Measurements from ENCODE around the gene POMP.
"Not testable (repeated sequence)": the region's sequence is repeated elsewhere in the genome, so short reads cannot be mapped to it uniquely, and the experiment has no call there.

The POMP gene

GRCh38 chr13:28636677-28637317 lies 22.1 kb upstream of the POMP start:
- in situ Hi-C loops (cut with HindIII; ENCODE audit: low sequenced_read_pairs) = loop anchor here (5.0 kb wide), 2 partner anchors 39 to 314 kb away; no protein-coding TSS in a partner anchor

GRCh38 chr13:28637714-28638355 lies 21.1 kb upstream of the POMP start:
- in situ Hi-C loops (cut with HindIII; ENCODE audit: low sequenced_read_pairs) = loop anchor here (5.0 kb wide), 2 partner anchors 41 to 316 kb away; no protein-coding TSS in a partner anchor

GRCh38 chr13:28638756-28639155 lies 20.2 kb upstream of the POMP start:
- in situ Hi-C loops (cut with HindIII; ENCODE audit: low sequenced_read_pairs) = loop anchor here (5.0 kb wide), 2 partner anchors 41 to 316 kb away; no protein-coding TSS in a partner anchor

GRCh38 chr13:28640861-28641599 lies 17.9 kb upstream of the POMP start:
- in situ Hi-C loops (cut with HindIII; ENCODE audit: low sequenced_read_pairs) = no loop called here

- in situ Hi-C loops (cut with HindIII; ENCODE audit: low sequenced_read_pairs) = no loop called here
Measured at GRCh38 chr13:28641600-28641926, 17.4 kb upstream of the POMP start.

GRCh38 chr13:28650284-28650683 lies 8.6 kb upstream of the POMP start:
- in situ Hi-C loops (cut with HindIII; ENCODE audit: low sequenced_read_pairs) = no loop called here

- in situ Hi-C loops (cut with HindIII; ENCODE audit: low sequenced_read_pairs) = no loop called here
Measured at GRCh38 chr13:28651810-28652401, 7.0 kb upstream of the POMP start.

GRCh38 chr13:28653111-28653510 lies 5.8 kb upstream of the POMP start:
- in situ Hi-C loops (cut with HindIII; ENCODE audit: low sequenced_read_pairs) = no loop called here

- in situ Hi-C loops (cut with HindIII; ENCODE audit: low sequenced_read_pairs) = no loop called here
Measured at GRCh38 chr13:28654276-28654675, 4.7 kb upstream of the POMP start.

GRCh38 chr13:28655561-28655960 lies 3.4 kb upstream of the POMP start:
- in situ Hi-C loops (cut with HindIII; ENCODE audit: low sequenced_read_pairs) = no loop called here

- in situ Hi-C loops (cut with HindIII; ENCODE audit: low sequenced_read_pairs) = no loop called here
Measured at GRCh38 chr13:28657784-28658538, 969 bp upstream of the POMP start.

- in situ Hi-C loops (cut with HindIII; ENCODE audit: low sequenced_read_pairs) = no loop called here
Measured at GRCh38 chr13:28658539-28658795, 463 bp upstream of the POMP start.

GRCh38 chr13:28659621-28659970 lies 666 bp downstream of the POMP start:
- in situ Hi-C loops (cut with HindIII; ENCODE audit: low sequenced_read_pairs) = no loop called here

- in situ Hi-C loops (cut with HindIII; ENCODE audit: low sequenced_read_pairs) = no loop called here
Measured at GRCh38 chr13:28666897-28667488, 8.1 kb downstream of the POMP start.

- in situ Hi-C loops (cut with HindIII; ENCODE audit: low sequenced_read_pairs) = no loop called here
Measured at GRCh38 chr13:28671126-28671792, 12.3 kb downstream of the POMP start.

GRCh38 chr13:28678809-28679208 lies 19.9 kb downstream of the POMP start:
- in situ Hi-C loops (cut with HindIII; ENCODE audit: low sequenced_read_pairs) = no loop called here

- in situ Hi-C loops (cut with HindIII; ENCODE audit: low sequenced_read_pairs) = no loop called here
Measured at GRCh38 chr13:28679628-28680027, 20.7 kb downstream of the POMP start.

GRCh38 chr13:28680541-28680940 lies 21.6 kb downstream of the POMP start:
- in situ Hi-C loops (cut with HindIII; ENCODE audit: low sequenced_read_pairs) = no loop called here

- in situ Hi-C loops (cut with HindIII; ENCODE audit: low sequenced_read_pairs) = not testable (repeated sequence)
Measured at GRCh38 chr13:28683169-28683568, 24.2 kb downstream of the POMP start.

GRCh38 chr13:28684257-28684656 lies 25.3 kb downstream of the POMP start:
- in situ Hi-C loops (cut with HindIII; ENCODE audit: low sequenced_read_pairs) = no loop called here

All from endothelial cell of hepatic sinusoid (primary cell).